Measurements from ENCODE around the gene SETX.
A peak's percentile ranks its signal among the peaks of the same experiment; 100 is the strongest.
"Not testable (repeated sequence)": the region's sequence is repeated elsewhere in the genome, so short reads cannot be mapped to it uniquely, and the experiment has no call there.

SETX gene

GRCh38 chr9:132354637-132355355 is at the start of gene SETX:
SETX (minus strand) TSS chr9:132354986; CDS start chr9:132349428, 5,558 bp downstream.
- peak; percentile 92 to 94 for DNase-seq
- H3K4me1 Mint-ChIP-seq, result peaks cover 43% of the 10 kb centered on the region
- no peaks in the 10 kb centered on the region for H3K9me3 Mint-ChIP-seq
- no peaks in the 10 kb centered on the region for H3K27me3 Mint-ChIP-seq
- ATAC-seq, result peak; percentile 91
- H3K27ac Mint-ChIP-seq, result peak within 1 kb of the TSS; percentile 95 to 99
- H3K4me3 Mint-ChIP-seq, result peak within 1 kb of the TSS; percentile 72 to 94

- peak overlapping the region; percentile 94 to 99 for H3K27ac Mint-ChIP-seq
- ATAC-seq (peak; percentile 71), DNase-seq (peak; percentile 21 to 47)
- peaks cover 3% of the 10 kb centered on the region for H3K27me3 Mint-ChIP-seq
- no peaks in the 10 kb centered on the region for H3K9me3 Mint-ChIP-seq
- H3K4me3 Mint-ChIP-seq, result peak overlapping the region; percentile 83 to 84
- H3K4me1 Mint-ChIP-seq, result peaks cover 59% of the 10 kb centered on the region
Measured at GRCh38 chr9:132404228-132404881, 49.6 kb upstream of the SETX start.

- Mint-ChIP-seq H3K9me3 (no peaks in the 10 kb centered on the region), H3K27ac (peak overlapping the region in 1 of 2 donors; percentile 88), H3K4me1 (peaks cover 50% of the 10 kb centered on the region), H3K4me3 (no peak overlapping the region), H3K27me3 (no peaks in the 10 kb centered on the region)
- ATAC-seq (no peak), DNase-seq (no peak)
Measured at GRCh38 chr9:132401824-132402223, 47.0 kb upstream of the SETX start.

GRCh38 chr9:132395560-132395959 is 40.8 kb upstream of the SETX start:
- no peak for DNase-seq
- no peak for ATAC-seq
- Mint-ChIP-seq H3K9me3 (no peaks in the 10 kb centered on the region), H3K4me1 (no peaks in the 10 kb centered on the region), H3K4me3 (no peak overlapping the region), H3K27me3 (no peaks in the 10 kb centered on the region), H3K27ac (no peak overlapping the region)

GRCh38 chr9:132391449-132391848 is 36.7 kb upstream of the SETX start:
- DNase-seq (no peak), ATAC-seq (no peak)
- Mint-ChIP-seq H3K4me3 (no peak overlapping the region), H3K27me3 (no peaks in the 10 kb centered on the region), H3K27ac (no peak overlapping the region), H3K9me3 (no peaks in the 10 kb centered on the region), H3K4me1 (no peaks in the 10 kb centered on the region)

- Mint-ChIP-seq H3K27me3 (no peaks in the 10 kb centered on the region), H3K27ac (no peak overlapping the region), H3K4me1 (no peaks in the 10 kb centered on the region), H3K9me3 (no peaks in the 10 kb centered on the region), H3K4me3 (no peak overlapping the region)
- ATAC-seq (no peak), DNase-seq (no peak)
Measured at GRCh38 chr9:132390966-132391365, 36.2 kb upstream of the SETX start.

- peaks cover 32% of the 10 kb centered on the region for H3K4me1 Mint-ChIP-seq
- DNase-seq, result no peak
- no peak for ATAC-seq
- H3K27me3 Mint-ChIP-seq, result no peaks in the 10 kb centered on the region
- H3K27ac Mint-ChIP-seq, result peak overlapping the region in 1 of 2 donors; percentile 21
- no peak overlapping the region for H3K4me3 Mint-ChIP-seq
- H3K9me3 Mint-ChIP-seq, result no peaks in the 10 kb centered on the region
Measured at GRCh38 chr9:132387133-132387532, 32.3 kb upstream of the SETX start.

- DNase-seq, result no peak
- ATAC-seq, result no peak
- Mint-ChIP-seq H3K27me3 (no peaks in the 10 kb centered on the region), H3K4me3 (no peak overlapping the region), H3K4me1 (peaks cover 39% of the 10 kb centered on the region), H3K9me3 (no peaks in the 10 kb centered on the region), H3K27ac (no peak overlapping the region)
Measured at GRCh38 chr9:132384376-132384775, 29.6 kb upstream of the SETX start.

- no peak for DNase-seq
- no peak for ATAC-seq
- no peak overlapping the region for H3K27ac Mint-ChIP-seq
- peaks cover 39% of the 10 kb centered on the region for H3K4me1 Mint-ChIP-seq
- no peaks in the 10 kb centered on the region for H3K27me3 Mint-ChIP-seq
- no peak overlapping the region for H3K4me3 Mint-ChIP-seq
- no peaks in the 10 kb centered on the region for H3K9me3 Mint-ChIP-seq
Measured at GRCh38 chr9:132383462-132383883, 28.7 kb upstream of the SETX start.

GRCh38 chr9:132381966-132382541 is 27.3 kb upstream of the SETX start:
- Mint-ChIP-seq H3K4me3 (no peak overlapping the region), H3K27me3 (no peaks in the 10 kb centered on the region), H3K9me3 (no peaks in the 10 kb centered on the region), H3K4me1 (peaks cover 39% of the 10 kb centered on the region), H3K27ac (no peak overlapping the region)
- ATAC-seq, result no peak
- DNase-seq, result no peak

GRCh38 chr9:132378416-132378815 is 23.6 kb upstream of the SETX start:
- not testable (repeated sequence) for H3K9me3 Mint-ChIP-seq, H3K27ac Mint-ChIP-seq, DNase-seq, H3K27me3 Mint-ChIP-seq, H3K4me3 Mint-ChIP-seq, ATAC-seq
- peaks cover 35% of the 10 kb centered on the region for H3K4me1 Mint-ChIP-seq

GRCh38 chr9:132377769-132378168 is 23.0 kb upstream of the SETX start:
- H3K9me3 Mint-ChIP-seq, ATAC-seq, H3K4me3 Mint-ChIP-seq, DNase-seq, H3K27me3 Mint-ChIP-seq, H3K27ac Mint-ChIP-seq: not testable (repeated sequence)
- H3K4me1 Mint-ChIP-seq, result peaks cover 35% of the 10 kb centered on the region

- Mint-ChIP-seq H3K27ac (peak overlapping the region; percentile 65 to 95), H3K27me3 (no peaks in the 10 kb centered on the region), H3K4me3 (peak overlapping the region; percentile 19 to 33), H3K4me1 (peaks cover 32% of the 10 kb centered on the region), H3K9me3 (no peaks in the 10 kb centered on the region)
- ATAC-seq, result no peak
- no peak for DNase-seq
Measured at GRCh38 chr9:132372177-132373095, 17.6 kb upstream of the SETX start.

GRCh38 chr9:132370592-132370991 is 15.8 kb upstream of the SETX start:
- no peak overlapping the region for H3K27ac Mint-ChIP-seq
- peaks cover 32% of the 10 kb centered on the region for H3K4me1 Mint-ChIP-seq
- H3K4me3 Mint-ChIP-seq, result no peak overlapping the region
- no peaks in the 10 kb centered on the region for H3K27me3 Mint-ChIP-seq
- DNase-seq, result no peak
- ATAC-seq, result no peak
- H3K9me3 Mint-ChIP-seq, result no peaks in the 10 kb centered on the region

- ATAC-seq, result no peak
- no peak for DNase-seq
- Mint-ChIP-seq H3K27ac (no peak overlapping the region), H3K27me3 (no peaks in the 10 kb centered on the region), H3K9me3 (no peaks in the 10 kb centered on the region), H3K4me1 (peaks cover 25% of the 10 kb centered on the region), H3K4me3 (no peak overlapping the region)
Measured at GRCh38 chr9:132369421-132369820, 14.6 kb upstream of the SETX start.
